HG02970 (cell line): ENCODE results near the gene AHCTF1.
"Not testable (repeated sequence)": the region's sequence is repeated elsewhere in the genome, so short reads cannot be mapped to it uniquely, and the experiment has no call there.

Experiments used
- ATAC-seq: cut with Tn5 transposase; IDR thresholded peaks from one replicate; pipeline ENCODE4 v1.9.1; 2021; ENCODE audit warnings: mild to moderate bottlenecking, moderate library complexity, moderate number of reproducible peaks; ENCODE audit not compliant: unreplicated experiment, low FRiP score

AHCTF1 gene

GRCh38 chr1:246921481-246921880, 10.3 kb downstream of the AHCTF1 start:
- ATAC-seq = no peak

GRCh38 chr1:246919902-246920301, 11.8 kb downstream of the AHCTF1 start:
- ATAC-seq = no peak

GRCh38 chr1:246916026-246916923, 15.5 kb downstream of the AHCTF1 start:
- not testable (repeated sequence) for ATAC-seq

GRCh38 chr1:246907472-246907871, 24.3 kb downstream of the AHCTF1 start:
- no peak for ATAC-seq

GRCh38 chr1:246906833-246907232, 24.9 kb downstream of the AHCTF1 start:
- ATAC-seq = no peak

GRCh38 chr1:246901874-246902273, 29.9 kb downstream of the AHCTF1 start:
- no peak for ATAC-seq

- no peak for ATAC-seq
These were observed 34.4 kb downstream of the AHCTF1 start for GRCh38 chr1:246897302-246897701.

GRCh38 chr1:246893191-246893939, 38.4 kb downstream of the AHCTF1 start:
- ATAC-seq = no peak

GRCh38 chr1:246891105-246891504, 40.6 kb downstream of the AHCTF1 start:
- no peak for ATAC-seq

GRCh38 chr1:246888522-246888921, 43.2 kb downstream of the AHCTF1 start:
- no peak for ATAC-seq

- not testable (repeated sequence) for ATAC-seq
These were observed 46.4 kb downstream of the AHCTF1 start for GRCh38 chr1:246885389-246885788.

GRCh38 chr1:246878551-246878950, 53.2 kb downstream of the AHCTF1 start:
- ATAC-seq = no peak

GRCh38 chr1:246876431-246876830, 55.3 kb downstream of the AHCTF1 start:
- ATAC-seq = no peak

- no peak for ATAC-seq
These were observed 56.4 kb downstream of the AHCTF1 start for GRCh38 chr1:246875041-246876026.

GRCh38 chr1:246865921-246866320, 65.8 kb downstream of the AHCTF1 start:
- ATAC-seq = no peak

GRCh38 chr1:246863791-246864190, 68.0 kb downstream of the AHCTF1 start:
- ATAC-seq = not testable (repeated sequence)

GRCh38 chr1:246860401-246860800, 71.3 kb downstream of the AHCTF1 start:
- ATAC-seq = no peak

- no peak for ATAC-seq
These were observed 75.4 kb downstream of the AHCTF1 start for GRCh38 chr1:246856371-246856770.

GRCh38 chr1:246850640-246851039, 81.1 kb downstream of the AHCTF1 start:
- not testable (repeated sequence) for ATAC-seq

- ATAC-seq = no peak
These were observed 87.9 kb downstream of the AHCTF1 start for GRCh38 chr1:246843876-246844275.
